Measurements from ENCODE around the gene VPS52.
A peak's percentile ranks its signal among the peaks of the same experiment; 100 is the strongest.
"Not testable (repeated sequence)": the region's sequence is repeated elsewhere in the genome, so short reads cannot be mapped to it uniquely, and the experiment has no call there.

Gene VPS52

DNA sequence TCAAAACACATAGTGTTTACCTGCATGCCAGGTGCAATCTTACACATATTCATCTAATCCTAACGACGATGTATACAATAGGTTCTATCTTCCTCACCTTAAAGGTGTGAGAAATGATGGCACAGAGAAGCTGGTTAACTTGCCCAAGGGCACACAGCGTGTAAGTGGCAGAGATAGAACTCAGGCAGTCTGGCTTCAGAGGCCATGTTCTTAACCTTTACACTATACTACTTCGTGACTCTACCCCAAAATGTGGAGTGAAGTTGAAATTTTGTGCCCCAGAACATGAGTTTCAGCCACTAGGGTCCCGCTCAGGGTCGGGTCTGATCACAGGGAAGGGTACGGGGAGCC lies 584 bp downstream of the VPS52 start:
- peaks cover 40% of the 10 kb centered on the region for H3K36me3 ChIP-seq (replicated peaks; ENCODE audit: low read depth, low read length)
- H3K9ac ChIP-seq (ENCODE audit: low read length): peak overlapping the region; percentile 100
- peak overlapping the region; percentile 97 for H3K4me3 ChIP-seq (ENCODE audit: low read length)
- H3K9me3 ChIP-seq (ENCODE audit: insufficient read depth, low read length): no peaks in the 10 kb centered on the region
- peak overlapping the region; percentile 78 for H3K27ac ChIP-seq (ENCODE audit: low read length)
- no peaks in the 10 kb centered on the region for H3K27me3 ChIP-seq (ENCODE audit: low read depth, low read length)
- H3K79me2 ChIP-seq (ENCODE audit: low read length): peaks cover 55% of the 10 kb centered on the region
- H3K4me2 ChIP-seq (ENCODE audit: low read length): peak overlapping the region; percentile 96
- H4K20me1 ChIP-seq (ENCODE audit: insufficient read depth, low read length): peaks cover 33% of the 10 kb centered on the region
- H3K4me1 ChIP-seq (ENCODE audit: low read length): peaks cover 35% of the 10 kb centered on the region
- peak overlapping the region; percentile 99 for H2AFZ ChIP-seq (ENCODE audit: low read depth, low read length)
- TF ChIP-seq EZH2phosphoT487 (IDR thresholded peaks at IDR 0.05; ENCODE audit: low read depth): no peak
- TF ChIP-seq, protein P1, sequence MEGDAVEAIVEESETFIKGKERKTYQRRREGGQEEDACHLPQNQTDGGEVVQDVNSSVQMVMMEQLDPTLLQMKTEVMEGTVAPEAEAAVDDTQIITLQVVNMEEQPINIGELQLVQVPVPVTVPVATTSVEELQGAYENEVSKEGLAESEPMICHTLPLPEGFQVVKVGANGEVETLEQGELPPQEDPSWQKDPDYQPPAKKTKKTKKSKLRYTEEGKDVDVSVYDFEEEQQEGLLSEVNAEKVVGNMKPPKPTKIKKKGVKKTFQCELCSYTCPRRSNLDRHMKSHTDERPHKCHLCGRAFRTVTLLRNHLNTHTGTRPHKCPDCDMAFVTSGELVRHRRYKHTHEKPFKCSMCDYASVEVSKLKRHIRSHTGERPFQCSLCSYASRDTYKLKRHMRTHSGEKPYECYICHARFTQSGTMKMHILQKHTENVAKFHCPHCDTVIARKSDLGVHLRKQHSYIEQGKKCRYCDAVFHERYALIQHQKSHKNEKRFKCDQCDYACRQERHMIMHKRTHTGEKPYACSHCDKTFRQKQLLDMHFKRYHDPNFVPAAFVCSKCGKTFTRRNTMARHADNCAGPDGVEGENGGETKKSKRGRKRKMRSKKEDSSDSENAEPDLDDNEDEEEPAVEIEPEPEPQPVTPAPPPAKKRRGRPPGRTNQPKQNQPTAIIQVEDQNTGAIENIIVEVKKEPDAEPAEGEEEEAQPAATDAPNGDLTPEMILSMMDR (IDR thresholded peaks at IDR 0.05; ENCODE audit: low read depth, low read length): no peak

DNA sequence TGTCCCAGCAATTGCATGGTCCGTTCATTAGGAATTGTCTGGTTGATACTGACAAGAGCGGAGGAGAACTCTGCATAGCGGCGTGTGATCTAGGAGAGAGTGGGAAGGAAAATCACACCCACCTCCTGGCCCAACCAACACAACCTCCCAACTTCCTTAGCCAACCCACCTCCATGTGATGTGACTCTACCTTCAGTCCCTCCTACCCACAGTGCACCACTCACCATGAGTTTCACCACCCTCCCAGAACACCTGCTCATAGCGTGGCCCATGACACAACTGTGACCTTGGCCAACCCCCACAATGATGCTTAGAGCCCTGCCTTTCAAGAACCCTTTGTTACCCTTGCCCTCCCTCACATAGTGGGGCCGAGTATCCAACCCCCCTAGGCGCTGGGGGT lies 7.7 kb downstream of the VPS52 start:
- no peaks in the 10 kb centered on the region for H3K9me3 ChIP-seq (ENCODE audit: insufficient read depth, low read length)
- H3K27ac ChIP-seq (ENCODE audit: low read length): no peak overlapping the region
- no peak for TF ChIP-seq EZH2phosphoT487 (IDR thresholded peaks at IDR 0.05; ENCODE audit: low read depth)
- TF ChIP-seq, protein P1 (IDR thresholded peaks at IDR 0.05; ENCODE audit: low read depth, low read length): no peak
- H3K36me3 ChIP-seq (replicated peaks; ENCODE audit: low read depth, low read length): no peaks in the 10 kb centered on the region
- H3K79me2 ChIP-seq (ENCODE audit: low read length): no peaks in the 10 kb centered on the region
- no peak overlapping the region for H2AFZ ChIP-seq (ENCODE audit: low read depth, low read length)
- no peaks in the 10 kb centered on the region for H3K27me3 ChIP-seq (ENCODE audit: low read depth, low read length)
- H3K4me1 ChIP-seq (ENCODE audit: low read length): no peaks in the 10 kb centered on the region
- H3K9ac ChIP-seq (ENCODE audit: low read length): no peak overlapping the region
- H4K20me1 ChIP-seq (ENCODE audit: insufficient read depth, low read length): no peaks in the 10 kb centered on the region
- no peak overlapping the region for H3K4me3 ChIP-seq (ENCODE audit: low read length)
- no peak overlapping the region for H3K4me2 ChIP-seq (ENCODE audit: low read length)

DNA sequence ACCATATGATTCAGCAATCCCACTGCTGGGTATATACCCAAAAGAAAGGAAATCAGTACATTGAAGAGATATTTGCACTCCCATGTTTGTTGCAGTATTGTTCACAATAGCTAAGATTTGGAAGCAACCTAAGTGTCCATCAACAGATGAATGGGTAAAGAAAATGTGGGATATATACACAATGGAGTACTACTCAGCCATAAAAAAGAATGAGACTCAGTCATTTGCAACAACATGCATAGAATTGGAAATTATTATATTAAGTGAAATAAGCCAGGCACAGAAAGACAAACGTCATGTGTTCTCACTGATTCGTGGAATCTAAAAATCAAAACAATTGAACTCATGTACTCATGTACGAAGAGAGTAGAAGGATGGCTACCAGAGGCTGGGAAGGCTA lies 9.2 kb downstream of the VPS52 start:
- not testable (repeated sequence) for H3K36me3 ChIP-seq (replicated peaks; ENCODE audit: low read depth, low read length); H3K4me2 ChIP-seq (ENCODE audit: low read length); H4K20me1 ChIP-seq (ENCODE audit: insufficient read depth, low read length); H3K27me3 ChIP-seq (ENCODE audit: low read depth, low read length); H3K4me1 ChIP-seq (ENCODE audit: low read length); H2AFZ ChIP-seq (ENCODE audit: low read depth, low read length); H3K79me2 ChIP-seq (ENCODE audit: low read length); H3K27ac ChIP-seq (ENCODE audit: low read length); H3K9ac ChIP-seq (ENCODE audit: low read length); H3K9me3 ChIP-seq (ENCODE audit: insufficient read depth, low read length); H3K4me3 ChIP-seq (ENCODE audit: low read length)

DNA sequence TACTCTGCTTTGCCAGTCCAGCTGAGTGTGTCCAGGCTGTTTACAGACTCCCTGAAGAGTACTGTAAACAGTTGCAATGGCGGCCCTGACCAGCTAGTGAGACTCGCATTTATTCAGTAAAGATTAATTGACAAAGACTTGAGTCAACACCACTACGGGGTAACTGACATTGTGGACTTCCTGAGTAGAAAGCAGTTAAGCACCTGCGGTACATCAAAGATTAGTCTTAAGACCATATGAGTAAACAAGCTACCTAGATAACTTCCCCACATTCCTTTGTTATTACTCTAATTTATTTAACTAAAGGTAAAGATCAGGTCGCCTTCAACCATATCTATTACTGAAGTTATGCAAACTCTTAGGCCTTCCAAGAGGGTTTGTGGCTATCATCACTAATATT lies 12.6 kb downstream of the VPS52 start:
- H3K27ac ChIP-seq (ENCODE audit: low read length): no peak overlapping the region
- H3K4me3 ChIP-seq (ENCODE audit: low read length): no peak overlapping the region
- no peaks in the 10 kb centered on the region for H3K27me3 ChIP-seq (ENCODE audit: low read depth, low read length)
- no peak overlapping the region for H2AFZ ChIP-seq (ENCODE audit: low read depth, low read length)
- no peak for TF ChIP-seq EZH2phosphoT487 (IDR thresholded peaks at IDR 0.05; ENCODE audit: low read depth)
- no peaks in the 10 kb centered on the region for H3K9me3 ChIP-seq (ENCODE audit: insufficient read depth, low read length)
- H3K4me1 ChIP-seq (ENCODE audit: low read length): no peaks in the 10 kb centered on the region
- H3K9ac ChIP-seq (ENCODE audit: low read length): no peak overlapping the region
- H3K79me2 ChIP-seq (ENCODE audit: low read length): no peaks in the 10 kb centered on the region
- no peaks in the 10 kb centered on the region for H4K20me1 ChIP-seq (ENCODE audit: insufficient read depth, low read length)
- no peak overlapping the region for H3K4me2 ChIP-seq (ENCODE audit: low read length)
- no peaks in the 10 kb centered on the region for H3K36me3 ChIP-seq (replicated peaks; ENCODE audit: low read depth, low read length)

DNA sequence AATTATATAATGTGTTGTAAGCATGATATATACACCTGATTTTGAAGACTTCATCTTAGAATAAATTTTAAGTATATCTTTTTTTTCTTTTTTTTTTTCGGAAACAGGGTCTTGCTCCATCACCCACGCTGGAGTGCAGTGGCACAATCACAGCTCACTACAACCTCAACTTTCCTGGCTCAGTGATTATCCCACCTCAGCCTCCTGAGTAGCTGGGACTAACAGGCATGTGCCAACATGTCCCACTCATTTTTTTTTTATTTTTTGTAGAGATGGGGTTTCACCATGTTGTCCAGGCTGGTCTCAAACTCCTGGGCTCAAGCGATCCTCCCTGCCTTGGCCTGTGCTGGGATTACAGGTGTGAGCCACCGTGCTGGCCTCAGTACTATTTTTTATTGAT lies 17.1 kb downstream of the VPS52 start:
- Histone ChIP-seq H3K36me3 (replicated peaks; ENCODE audit: low read depth, low read length) (peaks cover 3% of the 10 kb centered on the region), H3K4me1 (ENCODE audit: low read length) (peaks cover 7% of the 10 kb centered on the region), H3K9me3 (ENCODE audit: insufficient read depth, low read length) (no peaks in the 10 kb centered on the region), H3K4me2 (ENCODE audit: low read length) (no peak overlapping the region), H3K27me3 (ENCODE audit: low read depth, low read length) (no peaks in the 10 kb centered on the region), H3K79me2 (ENCODE audit: low read length) (no peaks in the 10 kb centered on the region; the same call in 1 of the 2 replicates), H3K4me3 (ENCODE audit: low read length) (no peak overlapping the region), H4K20me1 (ENCODE audit: insufficient read depth, low read length) (no peaks in the 10 kb centered on the region), H3K9ac (ENCODE audit: low read length) (no peak overlapping the region), H2AFZ (ENCODE audit: low read depth, low read length) (no peak overlapping the region), H3K27ac (ENCODE audit: low read length) (no peak overlapping the region)
- TF ChIP-seq, protein P1 (IDR thresholded peaks at IDR 0.05; ENCODE audit: low read depth, low read length): no peak

Measured in OCI-LY3 (cell line).